Measurements from ENCODE around the gene JAM3.
A peak's percentile ranks its signal among the peaks of the same experiment; 100 is the strongest.

JAM3 gene

DNA sequence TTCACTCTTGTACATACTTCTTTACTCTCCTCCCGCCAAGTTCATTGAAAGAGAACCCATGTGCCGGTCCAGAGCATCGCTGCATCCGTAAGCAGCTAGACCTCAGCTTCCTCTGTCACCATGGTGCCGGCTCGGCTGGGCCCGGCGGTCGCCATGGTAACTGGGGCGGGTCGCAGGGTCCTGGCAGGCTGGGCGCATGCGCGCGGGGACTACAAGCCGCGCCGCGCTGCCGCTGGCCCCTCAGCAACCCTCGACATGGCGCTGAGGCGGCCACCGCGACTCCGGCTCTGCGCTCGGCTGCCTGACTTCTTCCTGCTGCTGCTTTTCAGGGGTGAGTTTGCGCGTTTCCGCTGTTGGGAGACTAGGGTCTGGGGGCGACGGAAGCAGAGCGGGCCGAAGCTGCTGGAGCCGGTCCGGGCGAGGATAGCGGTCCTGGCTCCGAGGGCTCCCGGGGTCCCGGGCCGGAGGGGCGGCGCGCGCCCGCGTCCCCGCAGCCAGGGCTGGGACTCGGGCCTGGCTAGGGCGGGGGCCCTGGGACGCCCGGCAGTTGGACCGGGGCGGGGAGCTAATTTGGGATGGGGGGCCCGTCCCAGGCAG lies at the start of gene JAM3:
TSS of gene JAM3 (plus strand) at position 244 of the 597 bp plus-strand sequence. CDS start at position 256, 12 bp downstream.
- no peak for TF ChIP-seq ZNF274 (IDR thresholded peaks at IDR 0.05; ENCODE audit: low read depth, low read length)
- H3K4me3 ChIP-seq (ENCODE audit: low read length), result peak within 1 kb of the TSS; percentile 46; the same call in 1 of the 2 replicates

DNA sequence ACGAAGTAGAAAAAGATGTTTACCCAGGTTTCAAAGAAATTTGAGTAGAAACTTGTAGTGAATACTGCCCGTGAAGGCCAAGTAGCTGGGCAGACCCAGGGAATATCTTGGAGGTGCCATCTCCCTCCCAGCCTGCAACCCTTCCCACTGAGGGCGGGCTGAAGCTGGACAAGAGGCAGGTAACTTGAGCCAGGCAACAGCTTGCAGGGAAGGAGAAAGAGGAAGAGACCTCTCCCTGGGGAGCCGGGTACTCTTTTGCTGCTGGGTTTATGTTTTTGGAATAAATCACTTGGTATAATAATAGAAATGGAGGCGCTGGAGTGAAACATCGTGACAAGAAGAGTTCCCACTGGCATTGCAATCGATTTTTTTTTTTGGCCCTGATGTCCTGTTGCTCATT lies 49.4 kb upstream of the JAM3 start:
- TF ChIP-seq ZNF274 (IDR thresholded peaks at IDR 0.05; ENCODE audit: low read depth, low read length), result no peak
- no peak overlapping the region for H3K4me3 ChIP-seq (ENCODE audit: low read length)

DNA sequence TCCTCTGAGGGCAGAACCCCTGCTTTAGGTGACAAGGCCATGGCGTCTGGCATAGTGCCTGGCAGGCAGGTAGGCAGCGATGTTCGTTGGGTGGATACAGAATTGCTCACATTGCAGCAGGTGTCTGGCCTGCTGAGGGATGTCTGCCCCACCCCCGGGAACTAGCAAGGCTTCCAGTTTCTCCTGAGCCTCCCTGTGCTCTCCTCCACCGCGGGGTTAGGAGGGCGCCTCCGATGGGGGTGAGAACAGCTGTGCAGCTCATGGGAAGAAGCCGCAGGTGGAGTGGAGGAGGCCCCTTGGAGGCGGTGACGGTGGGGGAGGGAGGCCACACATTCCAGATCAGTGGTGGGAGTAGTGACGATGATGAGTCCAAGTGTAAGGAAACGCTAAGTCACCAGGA lies 48.3 kb upstream of the JAM3 start:
- TF ChIP-seq ZNF274 (IDR thresholded peaks at IDR 0.05; ENCODE audit: low read depth, low read length), result no peak
- no peak overlapping the region for H3K4me3 ChIP-seq (ENCODE audit: low read length)

DNA sequence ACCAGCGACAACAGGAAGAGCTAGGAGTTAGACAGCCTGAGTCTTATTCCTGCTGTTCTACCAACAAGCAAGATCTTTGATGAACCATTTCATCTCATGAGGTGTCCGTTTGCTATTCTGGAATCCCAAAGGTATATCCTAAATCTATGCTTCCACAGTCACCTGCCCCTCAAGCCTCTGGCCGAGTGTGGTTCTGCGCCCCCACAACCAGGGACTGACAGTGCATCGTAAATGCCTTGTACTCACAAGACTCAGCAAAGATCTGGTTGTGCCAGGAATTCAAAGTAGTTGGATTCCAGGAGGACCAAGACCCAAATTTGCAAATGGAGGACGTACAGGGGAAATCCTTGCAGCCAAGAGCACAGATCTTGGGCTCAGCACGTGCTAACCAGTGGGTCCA lies 47.5 kb upstream of the JAM3 start:
- TF ChIP-seq ZNF274 (IDR thresholded peaks at IDR 0.05; ENCODE audit: low read depth, low read length), result no peak
- H3K4me3 ChIP-seq (ENCODE audit: low read length), result no peak overlapping the region

DNA sequence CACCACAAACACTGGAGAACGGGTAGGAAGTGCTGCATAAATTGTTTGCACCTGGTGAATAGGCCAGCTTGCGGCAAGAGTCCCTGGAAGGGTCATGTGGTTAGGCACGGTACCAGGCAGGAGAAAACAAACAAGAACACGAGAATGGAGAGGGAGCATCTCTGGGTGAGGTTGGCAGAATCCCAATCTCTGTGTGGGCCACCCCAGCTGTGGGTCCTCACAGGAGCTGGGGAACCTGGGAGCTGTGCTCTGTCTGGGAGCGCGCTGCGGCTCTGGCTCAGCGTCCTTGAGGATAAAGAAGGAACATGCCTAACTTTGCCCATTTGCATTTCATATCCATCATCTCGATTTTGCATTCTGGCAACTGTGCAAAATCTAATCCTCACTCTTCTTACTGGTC lies 46.1 kb upstream of the JAM3 start:
- no peak for TF ChIP-seq ZNF274 (IDR thresholded peaks at IDR 0.05; ENCODE audit: low read depth, low read length)

GRCh38 chr11:134024420-134025081 lies 44.3 kb upstream of the JAM3 start:
- no peak overlapping the region for H3K4me3 ChIP-seq (ENCODE audit: low read length)
- no peak for TF ChIP-seq ZNF274 (IDR thresholded peaks at IDR 0.05; ENCODE audit: low read depth, low read length)

More for the DNA sequence above, 46.1 kb upstream of the JAM3 start:
- H3K4me3 ChIP-seq (ENCODE audit: low read length), result no peak overlapping the region

DNA sequence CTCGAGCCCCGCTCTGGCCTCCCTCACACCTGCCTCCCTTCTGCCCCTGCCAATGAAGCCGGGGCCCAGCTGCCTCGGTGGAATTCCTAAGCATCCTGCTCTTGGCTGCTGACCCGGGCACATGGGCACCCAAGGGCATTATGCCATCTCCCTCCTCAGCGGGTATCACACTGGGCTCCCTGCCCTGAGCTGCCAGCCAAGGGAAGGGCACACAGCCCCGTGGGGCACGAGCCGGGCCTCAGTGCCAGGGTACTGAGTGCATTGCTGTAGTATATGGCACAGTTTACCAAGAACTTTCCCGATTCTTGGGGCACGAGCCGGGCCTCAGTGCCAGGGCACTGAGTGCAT lies 43.8 kb upstream of the JAM3 start:
- TF ChIP-seq ZNF274 (IDR thresholded peaks at IDR 0.05; ENCODE audit: low read depth, low read length), result no peak
- no peak overlapping the region for H3K4me3 ChIP-seq (ENCODE audit: low read length)

DNA sequence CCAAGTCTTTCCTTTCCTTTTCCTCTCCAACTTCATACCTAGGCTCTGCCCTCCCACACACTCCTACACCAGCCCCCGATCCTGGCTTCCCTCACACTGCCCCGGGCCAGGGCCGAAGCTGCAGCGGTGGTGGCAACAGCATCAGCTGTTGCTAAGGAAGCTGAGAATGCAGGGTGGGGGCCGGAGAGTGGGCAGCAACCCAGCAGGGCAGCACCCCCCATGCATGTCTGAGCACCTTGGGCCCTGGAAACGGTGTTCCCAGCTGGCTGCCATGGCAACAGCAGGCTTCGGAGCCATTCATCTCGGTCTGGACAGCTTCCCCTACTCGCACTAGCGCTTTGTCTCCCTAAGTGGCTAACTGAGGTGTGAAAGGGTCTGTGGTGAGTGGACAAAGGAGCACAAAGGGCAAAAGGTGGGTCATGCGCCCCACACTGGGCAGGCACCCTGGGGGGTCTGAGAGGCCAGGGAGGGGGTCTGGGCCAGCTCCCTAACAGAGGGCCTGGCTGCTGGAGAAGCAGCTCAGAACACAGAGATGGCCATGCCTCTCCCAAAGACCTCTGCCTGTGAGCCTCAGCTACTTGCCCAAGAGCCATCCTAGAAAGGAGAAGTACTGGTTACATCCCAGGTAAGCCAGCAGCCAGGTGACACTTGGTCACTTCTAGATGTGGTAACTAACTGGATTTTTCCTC lies 42.1 kb upstream of the JAM3 start:
- no peak for TF ChIP-seq ZNF274 (IDR thresholded peaks at IDR 0.05; ENCODE audit: low read depth, low read length)
- H3K4me3 ChIP-seq (ENCODE audit: low read length), result no peak overlapping the region

GRCh38 chr11:134027671-134028070 lies 41.2 kb upstream of the JAM3 start:
- H3K4me3 ChIP-seq (ENCODE audit: low read length), result no peak overlapping the region
- TF ChIP-seq ZNF274 (IDR thresholded peaks at IDR 0.05; ENCODE audit: low read depth, low read length), result no peak

GRCh38 chr11:134028368-134028920 lies 40.4 kb upstream of the JAM3 start:
- H3K4me3 ChIP-seq (ENCODE audit: low read length), result no peak overlapping the region
- TF ChIP-seq ZNF274 (IDR thresholded peaks at IDR 0.05; ENCODE audit: low read depth, low read length), result no peak

- H3K4me3 ChIP-seq (ENCODE audit: low read length), result no peak overlapping the region
- TF ChIP-seq ZNF274 (IDR thresholded peaks at IDR 0.05; ENCODE audit: low read depth, low read length), result no peak
Measured at GRCh38 chr11:134030853-134031252, 38.0 kb upstream of the JAM3 start.

- TF ChIP-seq ZNF274 (IDR thresholded peaks at IDR 0.05; ENCODE audit: low read depth, low read length), result no peak
- no peak overlapping the region for H3K4me3 ChIP-seq (ENCODE audit: low read length)
Measured at GRCh38 chr11:134032043-134032442, 36.8 kb upstream of the JAM3 start.

GRCh38 chr11:134032501-134033091 lies 36.3 kb upstream of the JAM3 start:
- no peak overlapping the region for H3K4me3 ChIP-seq (ENCODE audit: low read length)
- TF ChIP-seq ZNF274 (IDR thresholded peaks at IDR 0.05; ENCODE audit: low read depth, low read length), result no peak

DNA sequence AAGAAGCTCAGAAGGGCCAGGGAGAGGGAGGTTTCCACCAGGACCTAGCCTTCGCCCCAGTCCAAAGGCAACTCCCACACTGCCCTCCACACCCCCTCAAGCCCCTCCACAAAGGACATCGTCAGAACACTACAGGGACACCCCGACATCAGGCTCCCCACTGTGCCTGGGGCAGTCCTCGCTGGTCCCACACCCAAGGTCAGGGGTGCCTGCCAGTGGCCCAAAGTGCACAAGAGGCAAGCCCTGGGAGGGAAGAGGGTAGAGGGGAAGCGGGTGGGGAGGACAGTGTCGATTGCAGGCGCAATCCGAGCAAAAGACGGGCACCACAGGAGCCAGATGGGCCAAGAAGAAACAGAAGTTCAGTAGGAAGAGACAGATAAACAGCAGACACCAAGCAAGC lies 35.6 kb upstream of the JAM3 start:
- no peak overlapping the region for H3K4me3 ChIP-seq (ENCODE audit: low read length)
- TF ChIP-seq ZNF274 (IDR thresholded peaks at IDR 0.05; ENCODE audit: low read depth, low read length), result no peak

All from GM08714 (cell line).